ENCODE results near the gene UMAD1. TPM values are rescaled to one million over a fixed set of nuclear protein-coding genes. Genes with fewer than 3 reads are reported as not detected.
"Not testable (repeated sequence)": the region's sequence is repeated elsewhere in the genome, so short reads cannot be mapped to it uniquely, and the experiment has no call there.

UMAD1 gene
- total RNA-seq, 1 donor from 2014 or later = 9.3 TPM

DNA sequence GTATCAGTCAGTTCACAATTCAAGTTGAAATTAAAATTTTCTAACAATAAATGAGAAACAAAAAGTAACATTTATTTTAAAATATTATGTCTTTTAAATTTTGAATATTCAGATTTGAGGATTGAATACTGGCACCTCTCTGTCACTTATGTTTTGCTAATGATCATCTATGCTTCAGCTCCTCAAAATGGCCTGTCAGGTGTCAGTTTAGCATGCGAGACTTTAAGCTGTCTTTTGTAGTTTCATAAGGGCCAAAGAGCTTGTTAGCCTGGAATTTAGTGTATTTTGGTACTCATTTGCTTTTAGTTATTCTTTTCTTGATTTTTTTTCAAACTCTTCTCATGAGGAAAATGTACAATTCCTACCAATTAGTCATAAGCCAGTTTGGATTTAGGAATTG lies 179.9 kb downstream of the UMAD1 start:
- Mint-ChIP-seq H3K4me1 (ENCODE audit: low read depth, unreplicated experiment) (no peaks in the 10 kb centered on the region), H3K27ac (ENCODE audit: unreplicated experiment) (no peak overlapping the region), H3K4me3 (ENCODE audit: unreplicated experiment) (no peak overlapping the region), H3K27me3 (ENCODE audit: low read depth, unreplicated experiment) (no peaks in the 10 kb centered on the region), H3K9me3 (ENCODE audit: unreplicated experiment) (peaks cover 2% of the 10 kb centered on the region), H3K36me3 (ENCODE audit: low read depth, unreplicated experiment) (peaks cover 6% of the 10 kb centered on the region)
- TF ChIP-seq, protein P1, sequence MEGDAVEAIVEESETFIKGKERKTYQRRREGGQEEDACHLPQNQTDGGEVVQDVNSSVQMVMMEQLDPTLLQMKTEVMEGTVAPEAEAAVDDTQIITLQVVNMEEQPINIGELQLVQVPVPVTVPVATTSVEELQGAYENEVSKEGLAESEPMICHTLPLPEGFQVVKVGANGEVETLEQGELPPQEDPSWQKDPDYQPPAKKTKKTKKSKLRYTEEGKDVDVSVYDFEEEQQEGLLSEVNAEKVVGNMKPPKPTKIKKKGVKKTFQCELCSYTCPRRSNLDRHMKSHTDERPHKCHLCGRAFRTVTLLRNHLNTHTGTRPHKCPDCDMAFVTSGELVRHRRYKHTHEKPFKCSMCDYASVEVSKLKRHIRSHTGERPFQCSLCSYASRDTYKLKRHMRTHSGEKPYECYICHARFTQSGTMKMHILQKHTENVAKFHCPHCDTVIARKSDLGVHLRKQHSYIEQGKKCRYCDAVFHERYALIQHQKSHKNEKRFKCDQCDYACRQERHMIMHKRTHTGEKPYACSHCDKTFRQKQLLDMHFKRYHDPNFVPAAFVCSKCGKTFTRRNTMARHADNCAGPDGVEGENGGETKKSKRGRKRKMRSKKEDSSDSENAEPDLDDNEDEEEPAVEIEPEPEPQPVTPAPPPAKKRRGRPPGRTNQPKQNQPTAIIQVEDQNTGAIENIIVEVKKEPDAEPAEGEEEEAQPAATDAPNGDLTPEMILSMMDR (IDR thresholded peaks at IDR 0.05; ENCODE audit: insufficient read depth, low read depth, low read length) = no peak
- TF ChIP-seq EZH2 (IDR thresholded peaks at IDR 0.05; ENCODE audit: insufficient read depth, low read length) = no peak
- H3K4me2 ChIP-seq (ENCODE audit: low read length) = no peak overlapping the region
- no peaks in the 10 kb centered on the region for H3K9me3 ChIP-seq (ENCODE audit: insufficient read depth, low read depth, low read length)
- no peaks in the 10 kb centered on the region for H3K4me1 ChIP-seq (ENCODE audit: insufficient read depth, low read length)
- DNase-seq (ENCODE audit: low read depth) (no peak), FAIRE-seq (no peak)
- H3K27me3 ChIP-seq (ENCODE audit: insufficient read depth, low read length) = no peaks in the 10 kb centered on the region
- H3K27ac ChIP-seq (ENCODE audit: low read depth, low read length) = no peak overlapping the region
- H4K20me1 ChIP-seq (ENCODE audit: insufficient read depth, low read length) = no peaks in the 10 kb centered on the region
- no peak overlapping the region for H3K4me3 ChIP-seq (ENCODE audit: insufficient read depth, low read depth, low read length)
- no peaks in the 10 kb centered on the region for H3K36me3 ChIP-seq (ENCODE audit: insufficient read depth, low read length)
- H2AFZ ChIP-seq (ENCODE audit: low read depth, low read length) = no peak overlapping the region
- no peak overlapping the region for H3K9ac ChIP-seq (ENCODE audit: low read length)
- no peaks in the 10 kb centered on the region for H3K79me2 ChIP-seq (ENCODE audit: insufficient read depth, low read length)

GRCh38 chr7:7820939-7821338 lies 180.4 kb downstream of the UMAD1 start:
- H3K27me3 ChIP-seq (ENCODE audit: insufficient read depth, low read length) = no peaks in the 10 kb centered on the region
- no peak overlapping the region for H3K9ac ChIP-seq (ENCODE audit: low read length)
- H3K9me3 Mint-ChIP-seq (ENCODE audit: unreplicated experiment) = peaks cover 2% of the 10 kb centered on the region
- H3K9me3 ChIP-seq (ENCODE audit: insufficient read depth, low read depth, low read length) = no peaks in the 10 kb centered on the region
- H3K79me2 ChIP-seq (ENCODE audit: insufficient read depth, low read length) = no peaks in the 10 kb centered on the region
- H3K27ac Mint-ChIP-seq (ENCODE audit: unreplicated experiment) = no peak overlapping the region
- no peak overlapping the region for H3K4me2 ChIP-seq (ENCODE audit: low read length)
- peaks cover 6% of the 10 kb centered on the region for H3K36me3 Mint-ChIP-seq (ENCODE audit: low read depth, unreplicated experiment)
- no peaks in the 10 kb centered on the region for H4K20me1 ChIP-seq (ENCODE audit: insufficient read depth, low read length)
- H3K4me3 ChIP-seq (ENCODE audit: insufficient read depth, low read depth, low read length) = no peak overlapping the region
- FAIRE-seq (no peak), DNase-seq (ENCODE audit: low read depth) (no peak)
- no peak overlapping the region for H3K4me3 Mint-ChIP-seq (ENCODE audit: unreplicated experiment)
- no peaks in the 10 kb centered on the region for H3K36me3 ChIP-seq (ENCODE audit: insufficient read depth, low read length)
- H2AFZ ChIP-seq (ENCODE audit: low read depth, low read length) = no peak overlapping the region
- no peaks in the 10 kb centered on the region for H3K27me3 Mint-ChIP-seq (ENCODE audit: low read depth, unreplicated experiment)
- H3K27ac ChIP-seq (ENCODE audit: low read depth, low read length) = no peak overlapping the region
- no peaks in the 10 kb centered on the region for H3K4me1 Mint-ChIP-seq (ENCODE audit: low read depth, unreplicated experiment)
- H3K4me1 ChIP-seq (ENCODE audit: insufficient read depth, low read length) = no peaks in the 10 kb centered on the region
- TF ChIP-seq, protein P1 (IDR thresholded peaks at IDR 0.05; ENCODE audit: insufficient read depth, low read depth, low read length) = no peak
- TF ChIP-seq EZH2 (IDR thresholded peaks at IDR 0.05; ENCODE audit: insufficient read depth, low read length) = no peak

- H3K36me3 Mint-ChIP-seq (ENCODE audit: low read depth, unreplicated experiment) = peaks cover 6% of the 10 kb centered on the region
- Histone ChIP-seq H3K4me2 (ENCODE audit: low read length) (no peak overlapping the region), H3K27ac (ENCODE audit: low read depth, low read length) (no peak overlapping the region), H3K4me1 (ENCODE audit: insufficient read depth, low read length) (no peaks in the 10 kb centered on the region), H2AFZ (ENCODE audit: low read depth, low read length) (no peak overlapping the region), H3K36me3 (ENCODE audit: insufficient read depth, low read length) (no peaks in the 10 kb centered on the region), H3K9ac (ENCODE audit: low read length) (no peak overlapping the region), H3K4me3 (ENCODE audit: insufficient read depth, low read depth, low read length) (no peak overlapping the region), H3K9me3 (ENCODE audit: insufficient read depth, low read depth, low read length) (no peaks in the 10 kb centered on the region), H3K27me3 (ENCODE audit: insufficient read depth, low read length) (no peaks in the 10 kb centered on the region), H3K79me2 (ENCODE audit: insufficient read depth, low read length) (no peaks in the 10 kb centered on the region), H4K20me1 (ENCODE audit: insufficient read depth, low read length) (no peaks in the 10 kb centered on the region)
- H3K27ac Mint-ChIP-seq (ENCODE audit: unreplicated experiment) = no peak overlapping the region
- H3K27me3 Mint-ChIP-seq (ENCODE audit: low read depth, unreplicated experiment) = no peaks in the 10 kb centered on the region
- no peak overlapping the region for H3K4me3 Mint-ChIP-seq (ENCODE audit: unreplicated experiment)
- TF ChIP-seq EZH2 (IDR thresholded peaks at IDR 0.05; ENCODE audit: insufficient read depth, low read length) = no peak
- TF ChIP-seq, protein P1 (IDR thresholded peaks at IDR 0.05; ENCODE audit: insufficient read depth, low read depth, low read length) = no peak
- H3K4me1 Mint-ChIP-seq (ENCODE audit: low read depth, unreplicated experiment) = no peaks in the 10 kb centered on the region
- peaks cover 2% of the 10 kb centered on the region for H3K9me3 Mint-ChIP-seq (ENCODE audit: unreplicated experiment)
- FAIRE-seq (no peak), DNase-seq (ENCODE audit: low read depth) (no peak)
Measured at GRCh38 chr7:7821517-7821916, 181.0 kb downstream of the UMAD1 start.

GRCh38 chr7:7825294-7825693 lies 184.7 kb downstream of the UMAD1 start:
- H2AFZ ChIP-seq (ENCODE audit: low read depth, low read length); H3K4me2 ChIP-seq (ENCODE audit: low read length); H3K9ac ChIP-seq (ENCODE audit: low read length); H3K36me3 Mint-ChIP-seq (ENCODE audit: low read depth, unreplicated experiment); H3K79me2 ChIP-seq (ENCODE audit: insufficient read depth, low read length); H3K4me3 ChIP-seq (ENCODE audit: insufficient read depth, low read depth, low read length); H3K27ac Mint-ChIP-seq (ENCODE audit: unreplicated experiment); H3K9me3 Mint-ChIP-seq (ENCODE audit: unreplicated experiment); H3K27me3 Mint-ChIP-seq (ENCODE audit: low read depth, unreplicated experiment); H3K4me1 ChIP-seq (ENCODE audit: insufficient read depth, low read length); H3K27ac ChIP-seq (ENCODE audit: low read depth, low read length); DNase-seq (ENCODE audit: low read depth); H3K9me3 ChIP-seq (ENCODE audit: insufficient read depth, low read depth, low read length); H3K4me3 Mint-ChIP-seq (ENCODE audit: unreplicated experiment); H4K20me1 ChIP-seq (ENCODE audit: insufficient read depth, low read length); H3K4me1 Mint-ChIP-seq (ENCODE audit: low read depth, unreplicated experiment); FAIRE-seq; H3K27me3 ChIP-seq (ENCODE audit: insufficient read depth, low read length); H3K36me3 ChIP-seq (ENCODE audit: insufficient read depth, low read length): not testable (repeated sequence)
